ENCODE results near the gene RAB5A.
A peak's percentile ranks its signal among the peaks of the same experiment; 100 is the strongest.
"Not testable (repeated sequence)": the region's sequence is repeated elsewhere in the genome, so short reads cannot be mapped to it uniquely, and the experiment has no call there.

RAB5A gene, protein sequence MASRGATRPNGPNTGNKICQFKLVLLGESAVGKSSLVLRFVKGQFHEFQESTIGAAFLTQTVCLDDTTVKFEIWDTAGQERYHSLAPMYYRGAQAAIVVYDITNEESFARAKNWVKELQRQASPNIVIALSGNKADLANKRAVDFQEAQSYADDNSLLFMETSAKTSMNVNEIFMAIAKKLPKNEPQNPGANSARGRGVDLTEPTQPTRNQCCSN

DNA sequence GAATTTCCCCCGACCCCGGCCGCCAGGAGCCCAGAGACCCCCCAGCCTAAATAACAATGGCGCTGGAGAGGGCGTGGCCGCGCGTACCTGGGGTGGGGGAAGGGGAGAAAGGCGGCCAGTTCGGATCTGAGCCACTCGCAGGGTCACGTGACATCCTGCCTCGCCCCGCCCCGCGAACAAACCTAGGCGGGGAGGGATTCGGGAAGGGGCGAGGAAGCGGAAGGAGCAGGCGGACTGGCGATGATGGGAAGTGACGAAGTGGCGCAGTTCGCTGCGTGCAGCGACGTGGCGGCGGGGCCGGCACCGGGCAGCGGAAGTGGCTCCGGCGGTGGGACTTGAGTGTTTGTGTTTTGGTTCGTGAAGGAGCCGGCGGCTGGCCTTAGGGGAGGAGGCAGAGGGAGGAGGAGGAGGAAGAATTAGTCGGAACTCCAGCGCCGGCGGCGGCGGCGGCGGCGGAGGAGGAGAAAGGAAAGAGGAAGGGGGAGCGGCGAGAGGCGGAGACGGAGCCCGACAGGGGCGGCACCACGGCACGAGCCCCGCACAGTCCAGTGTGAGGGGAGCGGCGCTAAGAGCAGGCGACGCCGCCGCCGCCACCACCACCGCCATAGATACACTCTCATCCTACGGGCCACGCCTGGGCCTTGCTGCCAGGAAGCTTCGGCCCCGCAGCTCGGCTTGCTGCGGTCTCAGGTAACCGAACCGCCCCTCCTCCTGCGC, at the start of gene RAB5A:
RAB5A (plus strand) TSS at position 266 of the 717 bp plus-strand sequence. CDS start 3,802 bp downstream, outside the sequence.
- DNase-seq (ENCODE audit: low read depth) = peak; percentile 97

DNA sequence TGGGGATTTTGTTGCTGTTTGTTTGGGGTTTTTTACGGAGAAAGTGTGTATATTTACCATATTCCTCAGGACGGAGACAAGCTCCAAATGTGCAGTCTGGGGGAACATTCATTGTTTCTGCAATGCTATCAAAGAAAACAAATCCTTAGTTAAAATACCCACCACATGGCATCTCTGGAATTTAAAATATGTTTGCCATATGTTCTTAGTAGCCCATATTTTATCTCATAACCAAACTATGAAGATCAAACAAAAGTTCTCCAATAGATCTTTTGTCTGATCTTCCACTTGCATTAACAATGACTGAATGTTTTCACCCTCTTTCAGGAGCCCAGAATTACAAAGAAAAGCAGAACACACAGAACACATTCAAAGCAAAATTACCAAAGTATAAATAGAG, 48.2 kb upstream of the RAB5A start:
- peak; percentile 33 for DNase-seq (ENCODE audit: low read depth)

DNA sequence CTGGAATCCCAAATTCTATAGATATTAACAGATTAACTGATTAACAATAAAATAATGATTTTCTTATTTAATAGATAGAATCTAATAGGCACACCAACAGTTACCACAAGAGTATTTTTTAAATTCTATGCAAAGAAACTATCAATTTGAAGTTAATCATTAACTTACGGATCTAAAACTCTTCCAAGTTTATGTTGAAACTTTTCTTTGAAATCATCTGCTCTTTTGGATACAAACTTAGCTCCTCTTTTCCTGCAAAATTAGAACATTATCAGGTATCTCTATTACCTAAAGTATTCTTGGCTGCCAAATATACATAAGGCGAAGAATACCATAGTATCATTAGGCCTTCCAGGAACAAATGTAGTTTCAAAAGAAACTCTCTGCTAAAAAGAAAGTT, 47.6 kb upstream of the RAB5A start:
- DNase-seq (ENCODE audit: low read depth) = no peak

DNA sequence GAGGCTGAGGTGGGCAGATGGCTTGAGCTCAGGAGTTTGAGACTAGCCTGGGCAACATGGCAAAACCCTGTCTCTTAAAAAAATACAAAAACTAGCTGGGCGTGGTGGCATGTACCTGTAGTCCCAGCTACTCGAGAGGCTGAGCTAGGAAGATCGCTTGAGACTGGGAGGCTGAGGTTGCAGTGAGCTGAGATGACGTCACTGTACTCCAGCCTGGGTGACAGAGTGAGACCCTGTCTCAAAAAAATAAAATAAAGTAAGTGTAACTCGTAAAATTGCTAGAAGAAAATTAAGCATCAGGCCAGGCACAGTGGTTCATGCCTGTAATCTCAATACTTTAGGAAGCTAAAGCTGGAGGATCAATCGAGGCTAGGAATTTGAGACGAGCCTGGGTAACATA, 47.1 kb upstream of the RAB5A start:
- not testable (repeated sequence) for DNase-seq (ENCODE audit: low read depth)

DNA sequence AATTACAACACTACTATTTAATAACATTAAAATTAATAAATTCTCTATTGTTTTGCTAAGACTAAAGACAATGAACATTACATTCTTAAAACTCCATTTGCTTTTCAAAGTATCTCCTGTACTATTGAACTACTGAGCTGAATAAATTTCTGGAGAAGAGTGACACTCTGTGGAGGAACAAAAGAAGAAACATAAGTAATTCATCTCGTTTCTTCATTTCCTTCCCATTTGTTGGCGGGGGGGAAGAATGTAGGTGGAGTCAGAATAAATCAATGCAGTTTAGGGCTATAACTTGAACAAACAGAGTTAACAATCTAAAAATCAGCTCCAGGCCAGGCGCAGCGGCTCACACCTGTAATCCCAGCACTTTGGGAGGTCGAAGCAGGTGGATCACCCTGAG, 45.6 kb upstream of the RAB5A start:
- DNase-seq (ENCODE audit: low read depth) = peak; percentile 7

DNA sequence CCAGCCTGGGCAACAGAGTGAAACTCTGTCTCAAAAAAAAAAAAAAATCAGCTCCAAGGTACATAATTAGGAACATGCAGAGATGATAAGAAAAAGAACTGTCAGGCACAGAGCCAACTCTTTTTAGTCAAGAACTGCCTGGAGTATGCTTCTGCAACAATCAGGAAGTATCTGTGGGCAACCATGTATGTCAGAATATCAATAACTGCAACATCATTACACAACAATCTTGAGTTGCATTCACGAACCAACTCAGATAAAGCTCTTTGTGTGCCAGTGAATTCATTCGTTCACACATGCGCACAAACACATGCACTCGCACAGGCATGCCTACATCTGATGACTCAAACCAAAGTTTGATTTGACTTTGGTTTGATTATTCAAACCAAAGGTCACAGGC, 45.0 kb upstream of the RAB5A start:
- peak; percentile 73 for DNase-seq (ENCODE audit: low read depth)

DNA sequence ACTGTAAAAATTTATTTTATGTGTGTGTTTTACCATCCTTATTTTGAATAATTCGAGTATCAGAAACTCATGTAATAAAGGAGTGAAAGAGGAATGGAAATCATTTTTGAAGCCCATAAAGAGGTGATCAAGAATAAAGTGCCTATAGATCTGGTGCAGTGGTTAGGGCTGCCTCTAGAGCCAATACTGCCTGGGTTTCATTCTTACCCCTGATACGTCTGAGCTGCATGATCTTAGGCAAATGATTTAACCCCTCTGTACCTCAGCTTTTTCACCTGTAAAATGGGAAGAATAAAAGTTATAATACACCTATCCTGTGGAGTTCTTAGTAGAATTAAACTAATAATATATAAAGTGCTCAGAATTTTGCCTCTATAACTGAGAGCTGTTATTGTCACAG, 43.2 kb upstream of the RAB5A start:
- no peak for DNase-seq (ENCODE audit: low read depth)

DNA sequence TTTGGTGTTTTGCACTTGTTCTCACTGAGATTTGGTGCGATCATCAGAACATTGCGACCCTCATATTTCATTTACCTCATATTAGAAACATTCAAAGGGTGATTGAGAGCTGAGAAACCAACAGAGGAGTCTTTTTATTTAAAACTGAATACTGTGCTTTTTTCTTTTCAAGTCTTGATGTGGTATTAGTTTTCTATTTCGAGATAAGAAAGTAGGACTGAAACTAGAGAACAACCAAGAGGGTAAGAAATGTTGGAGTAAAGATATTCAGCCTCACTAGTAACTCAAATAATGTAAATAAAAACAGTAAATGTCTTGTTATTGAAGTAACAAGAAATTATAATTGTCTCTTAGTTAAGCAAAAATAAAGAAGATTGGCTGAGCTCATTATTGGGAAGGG, 39.4 kb upstream of the RAB5A start:
- DNase-seq (ENCODE audit: low read depth) = no peak

DNA sequence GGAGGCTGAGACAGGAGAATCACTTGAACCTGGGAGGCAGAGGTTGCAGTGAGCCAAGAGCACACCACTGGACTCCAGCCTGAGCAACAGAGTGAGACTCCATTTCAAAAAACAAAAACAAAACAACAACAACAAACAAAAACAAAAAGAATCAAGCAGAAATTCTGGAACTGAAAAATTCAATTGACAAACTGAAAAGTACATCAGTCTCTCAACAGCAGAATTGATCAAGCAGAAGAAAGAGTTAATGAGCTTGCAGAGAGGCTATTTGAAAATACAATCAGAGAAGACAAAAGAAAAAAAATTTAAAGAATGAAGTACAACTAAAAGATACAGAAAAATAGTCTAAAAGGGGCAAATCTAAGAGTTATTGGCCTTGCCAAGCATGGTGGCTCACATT, 35.4 kb upstream of the RAB5A start:
- DNase-seq (ENCODE audit: low read depth) = no peak

DNA sequence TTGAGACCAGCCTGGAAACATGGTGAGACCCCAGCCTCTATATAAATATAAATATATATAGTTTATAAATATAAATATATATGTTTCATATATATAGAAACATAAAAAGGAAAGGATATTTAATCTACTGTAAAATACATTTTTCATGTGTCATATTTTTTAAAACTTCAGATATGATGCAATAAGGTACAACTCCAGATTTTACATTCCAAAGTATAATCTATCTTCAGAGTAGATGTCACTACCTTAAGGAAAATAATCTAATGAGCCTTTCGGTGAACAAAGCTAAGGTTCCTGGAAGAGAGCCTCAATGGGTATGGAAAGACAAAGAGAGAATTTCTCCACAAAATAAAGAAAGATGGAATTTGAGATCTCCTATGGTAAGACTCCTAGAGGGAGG, 29.7 kb upstream of the RAB5A start:
- DNase-seq (ENCODE audit: low read depth) = no peak

DNA sequence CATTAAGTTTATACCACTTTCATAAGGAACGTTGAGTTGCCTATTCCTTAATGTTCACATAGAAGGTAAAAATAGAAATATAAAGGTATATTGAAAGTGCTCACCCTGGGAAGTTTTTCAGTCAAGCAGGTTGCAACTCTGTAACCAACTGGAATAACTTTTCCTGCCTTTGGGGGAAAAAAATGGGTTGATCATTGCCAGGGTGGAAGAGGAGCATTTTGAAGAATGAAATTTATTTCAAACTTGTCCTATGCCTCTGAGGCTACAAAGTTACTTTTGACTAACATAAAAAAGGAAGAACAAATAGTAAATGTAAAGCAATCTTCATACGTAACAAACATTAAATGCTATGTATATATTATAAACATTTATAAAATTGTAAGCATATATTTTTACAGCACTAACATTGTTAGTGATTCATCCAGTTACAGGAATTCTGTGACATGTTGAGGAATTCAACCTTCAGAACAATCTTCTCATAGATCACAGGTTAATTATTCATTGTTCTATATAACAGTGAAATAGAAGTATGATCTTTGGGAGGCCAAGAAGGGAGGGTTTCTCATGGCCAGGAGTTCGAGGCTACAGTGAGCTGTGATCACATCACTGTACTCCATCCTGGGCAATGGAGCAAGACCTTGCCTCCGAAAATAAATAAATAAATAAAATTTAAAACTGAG, 26.4 kb upstream of the RAB5A start:
- no peak for DNase-seq (ENCODE audit: low read depth)

DNA sequence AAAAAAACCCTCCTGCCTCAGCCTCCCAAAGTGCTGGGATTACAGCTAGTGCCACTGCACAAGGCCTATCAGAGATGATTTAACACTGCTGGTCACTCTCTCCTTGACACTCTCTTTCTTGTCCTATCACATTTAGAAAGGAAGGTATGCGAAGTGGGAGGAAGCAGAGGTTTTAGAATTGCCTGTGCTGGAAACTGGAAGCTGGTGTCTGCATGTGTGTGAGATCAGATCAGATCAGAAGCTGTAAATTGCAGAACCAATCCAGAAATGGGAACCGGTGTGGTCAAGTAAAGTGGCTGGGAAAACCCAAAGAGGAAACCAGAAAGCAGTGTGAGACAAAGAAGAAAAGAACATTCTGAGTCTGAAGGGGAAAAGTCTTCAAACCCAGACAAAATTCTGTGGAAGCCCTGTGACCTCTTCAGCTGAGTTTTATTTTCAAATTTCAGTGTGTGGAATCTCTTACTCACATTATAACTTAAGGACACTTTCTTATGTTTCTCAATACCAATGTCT, 15.7 kb upstream of the RAB5A start:
- peak; percentile 8 for DNase-seq (ENCODE audit: low read depth)

DNA sequence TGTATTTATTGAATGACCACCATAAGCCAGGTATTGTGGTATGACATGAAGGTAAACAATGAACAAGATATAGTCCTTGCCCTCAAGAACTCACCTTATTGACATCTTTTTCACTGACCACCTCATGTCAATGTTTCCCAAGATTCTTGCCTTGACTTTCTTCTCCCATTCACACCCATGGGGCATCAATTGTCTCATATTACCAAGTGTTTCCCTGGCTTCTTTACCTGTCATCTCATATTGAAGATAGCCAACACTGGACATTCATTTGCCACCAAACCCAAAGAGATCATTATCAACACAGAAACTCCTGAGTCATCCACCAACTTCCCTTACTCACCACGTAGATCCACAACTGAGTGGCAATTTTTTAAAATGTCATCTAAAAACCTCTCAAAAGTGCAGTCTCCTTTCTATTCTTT, 15.1 kb upstream of the RAB5A start:
- DNase-seq (ENCODE audit: low read depth) = peak; percentile 42

DNA sequence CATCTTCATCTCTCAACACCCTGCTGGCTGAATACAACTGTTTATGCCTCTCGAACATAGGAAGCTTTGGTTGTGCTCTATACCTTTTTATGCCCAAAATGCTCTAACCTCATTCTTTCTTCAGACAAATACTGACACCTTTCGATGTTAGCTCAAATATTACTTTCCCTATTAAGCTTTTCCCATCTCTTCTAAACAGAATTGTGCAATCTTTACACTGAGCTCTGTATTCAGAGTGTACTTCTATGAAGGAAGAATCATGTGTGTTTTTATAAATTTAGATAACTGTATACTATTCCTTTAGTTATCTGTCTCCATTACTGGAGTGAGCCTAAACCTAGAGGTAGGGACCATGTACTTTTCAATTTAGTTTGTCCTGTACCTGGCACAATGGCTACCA, 14.5 kb upstream of the RAB5A start:
- no peak for DNase-seq (ENCODE audit: low read depth)

DNA sequence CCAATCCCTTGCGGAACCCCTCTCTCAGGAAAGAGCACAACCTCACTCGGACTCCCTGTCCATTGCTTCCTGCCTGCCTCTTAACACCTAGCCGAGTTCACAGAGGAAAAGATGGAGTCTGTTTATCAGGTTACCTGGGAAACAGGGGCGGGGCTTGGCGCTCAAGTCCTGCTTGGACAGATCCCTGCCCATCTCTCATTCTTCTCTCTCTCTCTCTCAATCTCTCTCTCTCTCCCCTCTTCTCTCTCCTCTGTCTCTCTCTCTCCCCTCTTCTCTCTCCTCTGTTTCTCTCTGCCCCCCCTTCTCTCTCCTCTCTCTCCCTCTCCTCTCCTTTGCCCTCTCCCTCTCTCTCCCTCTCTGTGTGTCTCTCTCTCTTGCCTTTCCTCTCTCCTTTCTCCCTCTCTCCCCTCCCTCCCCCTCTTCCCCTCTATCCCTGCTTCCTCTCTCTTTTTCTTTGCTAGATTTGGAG, 12.8 kb upstream of the RAB5A start, which contains the start of gene EFHB:
EFHB (minus strand) TSS at position 120 of the 469 bp plus-strand sequence. CDS start 199 bp downstream, outside the sequence.
- DNase-seq (ENCODE audit: low read depth) = peak; percentile 65

DNA sequence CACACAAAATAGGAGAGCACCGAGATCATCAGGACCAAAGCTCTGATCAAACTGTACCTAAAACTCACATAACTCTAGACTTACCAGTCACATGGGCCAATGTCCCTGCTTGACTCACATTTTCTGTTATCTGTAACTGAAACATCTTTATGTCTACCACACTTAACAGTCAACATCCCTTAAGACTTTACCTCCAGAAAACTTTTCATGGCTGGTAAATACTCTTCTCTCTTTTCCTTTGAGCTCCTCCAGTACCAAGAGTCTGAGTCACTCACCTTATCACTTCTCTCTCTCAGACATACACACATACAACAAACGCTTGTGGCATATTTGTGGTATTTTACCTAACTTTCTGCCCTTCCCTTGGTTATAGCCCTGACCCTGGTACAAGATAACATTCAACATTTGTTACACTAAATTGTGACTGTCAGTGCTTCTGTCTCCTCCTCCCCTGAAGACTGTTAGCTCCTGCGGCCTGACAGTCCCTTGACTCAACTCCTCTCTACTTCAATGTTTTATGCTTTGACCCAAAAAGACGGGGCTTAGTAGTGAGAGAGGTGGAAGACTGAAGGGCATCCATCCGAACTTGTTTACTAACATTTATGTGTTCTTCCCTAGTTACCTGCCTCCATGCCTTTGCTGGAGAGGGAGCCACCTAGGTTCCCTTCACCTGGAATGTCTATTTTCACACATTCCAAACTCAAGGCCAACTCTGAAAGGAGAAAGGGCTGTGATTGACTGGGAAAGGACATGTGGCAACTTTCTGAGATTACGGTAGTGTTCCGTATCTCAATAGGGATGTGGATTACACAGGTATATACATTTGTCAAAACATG, 9.2 kb upstream of the RAB5A start:
- peak; percentile 96 for DNase-seq (ENCODE audit: low read depth)

DNA sequence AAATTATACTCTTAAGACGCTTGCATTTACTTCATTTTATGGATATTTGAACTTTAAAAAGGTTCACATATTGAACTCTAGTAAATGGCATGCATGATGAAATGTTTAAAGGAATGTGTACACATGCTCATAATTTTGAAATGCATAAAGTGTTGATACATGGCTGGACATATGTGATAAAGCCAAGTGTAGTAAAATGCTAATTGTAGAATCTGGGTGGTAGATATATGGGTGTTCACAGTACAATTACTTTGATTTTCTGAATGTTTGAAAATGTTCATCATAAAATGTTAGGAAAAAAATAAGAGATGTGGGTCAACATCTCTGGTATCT, 8.6 kb upstream of the RAB5A start:
- no peak for DNase-seq (ENCODE audit: low read depth)

DNA sequence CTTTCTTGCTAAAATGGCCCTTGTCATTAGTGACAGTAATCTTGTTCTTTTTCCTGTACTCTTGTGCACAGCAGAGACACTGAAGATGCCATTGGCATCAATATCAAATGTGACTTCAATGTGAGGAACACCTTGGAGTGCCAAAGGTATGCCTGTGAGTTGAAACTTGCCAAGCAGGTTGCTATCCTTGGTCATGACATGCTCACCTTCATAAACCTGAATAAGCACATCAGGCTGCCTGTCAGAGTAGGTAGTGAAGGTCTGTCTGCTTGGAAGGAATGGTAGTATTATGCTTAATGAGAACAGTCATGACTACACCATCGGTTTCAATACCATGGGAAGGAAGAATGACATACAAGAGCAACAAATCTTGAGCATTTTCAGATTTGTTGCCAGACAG, 6.3 kb upstream of the RAB5A start:
- no peak for DNase-seq (ENCODE audit: low read depth)

DNA sequence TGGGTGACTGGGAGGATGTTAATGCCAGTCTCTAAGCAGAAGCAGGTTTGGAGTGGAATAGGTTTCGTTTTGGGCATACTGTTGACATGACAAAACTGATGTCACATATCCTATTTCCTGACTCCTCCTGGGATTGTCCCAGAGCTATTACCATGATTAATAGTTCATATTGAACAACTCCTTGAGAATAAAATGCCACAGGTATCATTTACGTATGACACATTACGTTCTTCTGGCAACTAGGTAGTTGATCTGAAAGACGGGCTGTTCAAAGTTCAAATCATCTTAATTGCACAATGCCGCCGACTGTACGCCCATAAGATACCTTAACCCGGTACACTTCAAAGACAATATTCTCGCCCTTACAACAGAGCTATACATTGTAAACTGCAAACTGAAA, 1.4 kb upstream of the RAB5A start:
- no peak for DNase-seq (ENCODE audit: low read depth)

DNA sequence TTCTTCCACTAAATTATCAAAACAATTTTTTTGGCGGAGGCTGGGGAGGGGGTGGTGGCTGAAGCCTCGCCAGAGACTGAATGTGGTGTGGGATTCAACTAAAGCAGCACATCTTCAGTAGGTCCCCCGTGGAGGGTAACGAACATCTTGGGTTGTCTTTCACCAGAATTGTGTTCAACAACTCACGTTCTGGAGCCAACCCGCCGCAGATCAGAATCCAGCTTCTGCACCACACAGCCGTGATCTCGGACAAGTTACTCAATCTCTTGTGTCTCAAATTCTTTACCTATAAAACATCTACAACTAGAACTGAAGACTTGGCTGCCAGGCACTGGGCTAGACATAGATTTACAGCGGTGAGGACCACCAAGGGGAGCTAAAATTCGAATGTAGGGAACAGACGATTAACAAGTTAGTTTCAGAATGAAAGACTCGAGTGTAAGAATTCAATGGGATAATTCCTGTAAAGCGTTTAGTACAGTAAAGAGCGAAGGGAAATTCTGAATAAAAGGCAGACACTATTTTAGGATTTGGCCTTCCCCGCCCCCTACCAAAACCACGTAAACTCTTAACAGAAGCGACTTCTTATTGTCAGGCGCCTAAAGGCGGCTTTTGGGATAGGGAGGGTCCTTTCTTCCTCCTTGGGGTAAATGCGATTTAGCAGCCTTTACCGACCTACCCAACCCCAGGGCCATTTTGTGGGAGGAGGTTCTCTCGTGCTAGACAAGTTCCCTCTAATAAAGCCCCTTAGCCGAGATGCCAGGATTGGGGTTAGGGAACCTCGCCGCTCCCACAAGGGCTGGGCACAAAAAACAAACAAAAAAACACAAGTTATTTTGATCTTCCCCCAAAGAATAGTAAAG, 697 bp upstream of the RAB5A start:
- DNase-seq (ENCODE audit: low read depth) = peak; percentile 36
